Measurements from ENCODE around the gene METTL25B.

GRCh38 chr1:156705918-156706656 lies 22.2 kb upstream of the METTL25B start:
- peak; percentile 67 to 83 (median 80) for TF ChIP-seq CTCF (IDR thresholded peaks at IDR 0.05)
- TF ChIP-seq POLR2A (IDR thresholded peaks at IDR 0.05) = no peak

All from uterus (tissue), 2 donors.